Left cardiac atrium (tissue), 4 donors: ENCODE measurements around the gene ZCCHC17. TPM values are rescaled to one million over a fixed set of nuclear protein-coding genes. Genes with fewer than 3 reads are reported as not detected.

Experiments
- ATAC-seq, 2 donors: fragments of 200-7000 bp; cut with Tn5 transposase; one replicate each; pipeline ENCODE4 v1.9.1; 2020; ENCODE audit warnings: mild to moderate bottlenecking in 2 of 2, moderate library complexity in 2 of 2
- DNase-seq: peaks from one replicate; pipeline ENCODE4 v3.0.0-alpha.2; 2020
- intact Hi-C, 2 donors: fragments of 100-400 bp; cut with DNase I; formaldehyde crosslinking; loops; one replicate each; pipeline versions ENCODE4 v1.14.1 to v1.15.1; 2022 to 2023
- total RNA-seq, 2 donors: library from RNA; stranded (reverse); fragmentation: NEBNext Ultra II Directional; extraction: Animal tissue kit (Norgen Biotek cat#: 25700); gene quantifications; one replicate each; pipeline ENCODE4 v1.2.1, GENCODE V29; 2021
- donor health status: DM: no; HTN: yes; CAD: no.
- donor health status: DM: no; HTN: yes; CAD: no; lungs with severe emphysema.
- donor health status: DM: yes; HTN: yes; CAD: no.
- donor health status: Dilated cardiomyopathy.

ZCCHC17 gene
- total RNA-seq, 2 donors from 2014 or later: 14.4 to 15.7 TPM

GRCh38 chr1:31408788-31409318, 112.0 kb downstream of the ZCCHC17 start:
- intact Hi-C loops: no loop called here
- no peak for DNase-seq
- ATAC-seq: no peak

DNA sequence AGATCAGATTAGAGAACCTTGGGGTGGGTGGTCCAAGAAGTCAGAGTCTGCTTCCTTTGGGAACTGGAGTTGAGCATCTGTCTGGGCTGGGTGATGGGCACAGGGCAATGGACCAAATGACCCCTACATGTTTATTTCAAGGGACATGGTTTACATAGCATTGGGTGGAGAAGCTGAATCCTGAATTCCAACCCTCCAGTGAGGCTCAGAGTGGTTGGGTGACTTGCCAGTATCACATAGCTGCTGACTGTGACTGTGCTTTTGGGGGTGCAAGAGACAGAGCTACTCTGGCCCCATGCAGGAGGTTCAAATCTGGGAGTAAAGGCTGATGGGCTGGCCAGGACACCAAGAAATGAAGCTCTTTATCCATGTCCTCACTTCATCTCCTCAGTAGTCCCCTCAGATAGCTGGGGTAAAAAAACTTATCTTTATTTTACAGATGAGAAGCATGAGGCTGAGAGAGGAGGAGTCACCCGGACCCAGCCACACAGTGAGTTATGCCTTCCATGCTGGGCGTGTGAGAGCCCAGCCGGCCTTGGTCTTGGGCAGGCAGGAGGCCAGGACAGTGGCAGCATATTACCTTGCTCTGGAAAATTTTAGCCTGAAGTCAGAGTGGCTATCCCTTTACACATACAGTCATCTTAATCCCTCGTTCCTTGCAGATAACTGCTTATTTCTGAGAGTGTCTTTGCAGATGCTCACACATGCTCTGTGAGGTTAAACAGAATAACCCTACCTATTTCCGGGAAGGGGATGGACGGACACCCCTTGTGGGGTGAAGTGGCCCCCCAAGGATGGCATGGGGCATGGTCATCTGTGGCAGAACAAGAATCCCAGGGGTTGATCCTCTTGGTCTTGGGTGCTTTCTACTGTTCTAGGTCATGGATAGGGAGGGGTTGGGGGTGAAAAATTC, 113.4 kb downstream of the ZCCHC17 start:
- intact Hi-C loops: no loop called here
- DNase-seq (no peak), ATAC-seq (no peak)

GRCh38 chr1:31410871-31411270, 114.0 kb downstream of the ZCCHC17 start:
- intact Hi-C loops: no loop called here
- DNase-seq (no peak), ATAC-seq (no peak)

GRCh38 chr1:31412205-31412604, 115.4 kb downstream of the ZCCHC17 start:
- no peak for DNase-seq
- no peak for ATAC-seq
- intact Hi-C loops: no loop called here

- ATAC-seq (peak; percentile 74 to 79), DNase-seq (no peak)
- intact Hi-C loops: no loop called here
Measured at GRCh38 chr1:31412732-31413404, 116.0 kb downstream of the ZCCHC17 start, which contains the start of gene SERINC2. Gene SERINC2, plus strand, starts transcription at chr1:31413213. Its CDS starts 53 bp downstream, at chr1:31413266.

DNA sequence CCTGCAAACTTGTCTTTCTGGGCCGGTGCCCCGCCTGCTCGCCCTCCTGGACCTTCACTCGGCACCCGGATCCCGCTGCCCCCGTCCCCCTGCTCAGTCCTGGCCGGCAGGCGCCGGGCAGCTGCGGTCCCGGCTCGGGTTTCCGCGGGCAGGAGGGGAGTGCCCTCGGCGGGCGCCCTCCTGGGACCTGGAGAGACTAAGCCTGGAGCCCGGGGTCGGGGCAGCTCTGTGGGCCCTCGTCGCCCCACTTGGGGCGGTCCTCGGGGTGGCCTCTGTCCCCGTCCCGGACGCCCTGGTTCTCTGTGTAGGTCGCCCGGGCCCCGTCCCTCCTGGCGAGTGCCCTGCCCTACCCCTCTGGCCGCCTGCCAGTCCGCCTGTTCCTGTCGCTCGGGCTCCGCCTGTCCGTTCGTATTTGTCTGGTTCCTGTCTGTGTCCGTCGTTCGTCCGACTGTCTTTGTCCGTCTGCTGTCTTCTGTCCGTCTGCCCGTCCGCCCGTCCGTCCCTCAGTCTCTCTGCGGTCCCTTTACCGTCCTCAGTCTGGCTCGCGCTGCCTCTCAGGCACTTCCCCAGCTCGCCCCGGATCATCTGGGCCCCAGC, 116.7 kb downstream of the ZCCHC17 start:
- intact Hi-C loops: no loop called here
- DNase-seq (peak; percentile 82), ATAC-seq (peak; percentile 79 to 85)

Other genes with a start within 250 kb of the ZCCHC17 start
- gene PUM1, start 231.3 kb upstream of the ZCCHC17 start, total RNA-seq: 10 to 100 TPM; 71.3 to 75.1 TPM
- under 1 TPM in 1 of 2 donors, not detected in 1; 0.15 TPM for gene NKAIN1, start 57.1 kb upstream of the ZCCHC17 start, total RNA-seq
- 10 to 100 TPM; 24.2 to 28.6 TPM for gene SNRNP40, start 244 bp upstream of the ZCCHC17 start, total RNA-seq
- 1,000 to 10,000 TPM; 2,432 to 3,075 TPM for gene FABP3, start 76.0 kb downstream of the ZCCHC17 start, total RNA-seq
- 1 to 10 TPM; 2.4 to 2.9 TPM for gene SERINC2, start 116.2 kb downstream of the ZCCHC17 start, total RNA-seq